ENCODE results near the gene TUBGCP6.

The TUBGCP6 gene

GRCh38 chr22:50262973-50263617 is 18.3 kb upstream of the TUBGCP6 start:
- DNase-seq: peak; percentile 70
- no peak for TF ChIP-seq CTCF (IDR thresholded peaks at IDR 0.05; ENCODE audit: low read depth, low read length)
- H3K27ac ChIP-seq: peak overlapping the region; percentile 80
- peaks cover 35% of the 10 kb centered on the region for H3K36me3 ChIP-seq
- peak overlapping the region; percentile 15 for H3K4me3 ChIP-seq (ENCODE audit: low read depth, low read length)
- H3K9me3 ChIP-seq (ENCODE audit: severe bottlenecking): no peaks in the 10 kb centered on the region
- H3K27me3 ChIP-seq (ENCODE audit: insufficient read depth, low read depth, severe bottlenecking): no peaks in the 10 kb centered on the region

- TF ChIP-seq CTCF (IDR thresholded peaks at IDR 0.05; ENCODE audit: low read depth, low read length): no peak
- Histone ChIP-seq H3K9me3 (ENCODE audit: severe bottlenecking) (no peaks in the 10 kb centered on the region), H3K4me3 (ENCODE audit: low read depth, low read length) (peak overlapping the region; percentile 24), H3K27ac (peak overlapping the region; percentile 80), H3K27me3 (ENCODE audit: insufficient read depth, low read depth, severe bottlenecking) (no peaks in the 10 kb centered on the region), H3K36me3 (peaks cover 38% of the 10 kb centered on the region)
- peak; percentile 53 for DNase-seq
Measured at GRCh38 chr22:50262460-50262911, 17.7 kb upstream of the TUBGCP6 start.

GRCh38 chr22:50261615-50262459 is 17.0 kb upstream of the TUBGCP6 start, which contains the start of gene MAPK12:
MAPK12 (minus strand) TSS chr22:50261683; CDS start chr22:50261509, 174 bp downstream.
- H3K27ac ChIP-seq: peak within 1 kb of the TSS; percentile 80
- no peaks in the 10 kb centered on the region for H3K9me3 ChIP-seq (ENCODE audit: severe bottlenecking)
- no peaks in the 10 kb centered on the region for H3K27me3 ChIP-seq (ENCODE audit: insufficient read depth, low read depth, severe bottlenecking)
- peak; percentile 75 for DNase-seq
- H3K4me3 ChIP-seq (ENCODE audit: low read depth, low read length): peak within 1 kb of the TSS; percentile 77
- no peak for TF ChIP-seq CTCF (IDR thresholded peaks at IDR 0.05; ENCODE audit: low read depth, low read length)
- peaks cover 38% of the 10 kb centered on the region for H3K36me3 ChIP-seq

- H3K36me3 ChIP-seq: peaks cover 41% of the 10 kb centered on the region
- no peaks in the 10 kb centered on the region for H3K27me3 ChIP-seq (ENCODE audit: insufficient read depth, low read depth, severe bottlenecking)
- DNase-seq: peak; percentile 51
- no peak for TF ChIP-seq CTCF (IDR thresholded peaks at IDR 0.05; ENCODE audit: low read depth, low read length)
- peak overlapping the region; percentile 77 for H3K4me3 ChIP-seq (ENCODE audit: low read depth, low read length)
- no peaks in the 10 kb centered on the region for H3K9me3 ChIP-seq (ENCODE audit: severe bottlenecking)
- peak overlapping the region; percentile 80 for H3K27ac ChIP-seq
Measured at GRCh38 chr22:50260801-50261614, 16.2 kb upstream of the TUBGCP6 start.

- no peak for DNase-seq
- no peak for TF ChIP-seq CTCF (IDR thresholded peaks at IDR 0.05; ENCODE audit: low read depth, low read length)
- Histone ChIP-seq H3K9me3 (ENCODE audit: severe bottlenecking) (no peaks in the 10 kb centered on the region), H3K27me3 (ENCODE audit: insufficient read depth, low read depth, severe bottlenecking) (no peaks in the 10 kb centered on the region), H3K4me3 (ENCODE audit: low read depth, low read length) (peak overlapping the region; percentile 77), H3K27ac (peak overlapping the region; percentile 80), H3K36me3 (peaks cover 45% of the 10 kb centered on the region)
Measured at GRCh38 chr22:50260434-50260800, 15.6 kb upstream of the TUBGCP6 start.

Data from WERI-Rb-1 (cell line).